Astrocyte (in vitro differentiated cells and primary cell): ENCODE data around the gene SMG5. TPM values are rescaled to one million over a fixed set of nuclear protein-coding genes. Genes with fewer than 3 reads are reported as not detected.
A peak's percentile ranks its signal among the peaks of the same experiment; 100 is the strongest.

ENCODE experiments used
- DNase-seq: peaks from one replicate; pipeline ENCODE4 v3.0.0-alpha.2; 2010; ENCODE audit warnings: low read depth
- FAIRE-seq: peaks from 2 replicates; lab custom pipeline; 2011; peaks lifted over from hg19 to GRCh38; lab: Jason Lieb, UNC
- H2AFZ ChIP-seq: 2 replicates; pipeline ENCODE4 v1.6.0; 2012; ENCODE audit warnings: low read depth, low read length, inconsistent platforms
- H3K27ac ChIP-seq: 2 replicates; pipeline ENCODE4 v1.5.1; 2011; ENCODE audit warnings: low read depth, low read length, inconsistent platforms
- H3K27me3 ChIP-seq: 2 replicates; pipeline ENCODE4 v1.6.0; 2011; ENCODE audit warnings: low read length, inconsistent platforms; ENCODE audit not compliant: insufficient read depth
- H3K36me3 ChIP-seq: 2 replicates; pipeline ENCODE4 v1.5.1; 2011; ENCODE audit warnings: low read length, inconsistent platforms; ENCODE audit not compliant: insufficient read depth
- H3K4me1 ChIP-seq: 2 replicates; pipeline ENCODE4 v1.5.1; 2011; ENCODE audit warnings: low read length, inconsistent platforms; ENCODE audit not compliant: insufficient read depth
- H3K4me2 ChIP-seq: 2 replicates; pipeline ENCODE4 v1.6.0; 2012; ENCODE audit warnings: low read length, inconsistent platforms
- H3K4me3 ChIP-seq: 2 replicates; pipeline ENCODE4 v1.5.1; 2011; ENCODE audit warnings: low read depth, mild to moderate bottlenecking, low read length, inconsistent platforms; ENCODE audit not compliant: insufficient read depth
- H3K79me2 ChIP-seq: 2 replicates; pipeline ENCODE4 v1.6.0; 2012; ENCODE audit warnings: mild to moderate bottlenecking, low read length, inconsistent platforms; ENCODE audit not compliant: insufficient read depth
- H3K9ac ChIP-seq: 2 replicates; pipeline ENCODE4 v1.6.0; 2012; ENCODE audit warnings: mild to moderate bottlenecking, low read length, inconsistent platforms
- H3K9me3 ChIP-seq: 2 replicates; pipeline ENCODE4 v1.5.1; 2012; ENCODE audit warnings: low read depth, mild to moderate bottlenecking, low read length, inconsistent platforms; ENCODE audit not compliant: insufficient read depth
- H4K20me1 ChIP-seq: 2 replicates; pipeline ENCODE4 v1.6.0; 2012; ENCODE audit warnings: low read length, inconsistent platforms; ENCODE audit not compliant: insufficient read depth
- H3K27ac Mint-ChIP-seq: one replicate; pipeline ENCODE4 v1.8.0; 2021; ENCODE audit warnings: mild to moderate bottlenecking, mixed read lengths; ENCODE audit not compliant: unreplicated experiment
- H3K27me3 Mint-ChIP-seq: one replicate; pipeline ENCODE4 v1.8.0; 2021; ENCODE audit warnings: low read depth, mixed read lengths; ENCODE audit not compliant: unreplicated experiment
- H3K36me3 Mint-ChIP-seq: one replicate; pipeline ENCODE4 v1.8.0; 2021; ENCODE audit warnings: low read depth, mixed read lengths; ENCODE audit not compliant: unreplicated experiment
- H3K4me1 Mint-ChIP-seq: one replicate; pipeline ENCODE4 v1.8.0; 2021; ENCODE audit warnings: low read depth, mixed read lengths; ENCODE audit not compliant: unreplicated experiment
- H3K4me3 Mint-ChIP-seq: one replicate; pipeline ENCODE4 v1.8.0; 2021; ENCODE audit warnings: mild to moderate bottlenecking, moderate library complexity, mixed read lengths; ENCODE audit not compliant: unreplicated experiment
- H3K9me3 Mint-ChIP-seq: one replicate; pipeline ENCODE4 v1.8.0; 2021; ENCODE audit warnings: mild to moderate bottlenecking, mixed read lengths; ENCODE audit not compliant: unreplicated experiment
- EZH2 ChIP-seq: IDR thresholded peaks from 2 replicates; pipeline ENCODE4 v1.6.1; 2012; ENCODE audit warnings: mild to moderate bottlenecking, low read length, inconsistent platforms; ENCODE audit not compliant: insufficient read depth
- total RNA-seq: library from RNA; stranded (reverse); gene quantifications from 2 replicates; pipeline ENCODE4 v1.2.1, GENCODE V29; 2021
- TF ChIP-seq, protein P1 (sequence below): IDR thresholded peaks from 2 replicates; pipeline ENCODE4 v1.5.1; 2011; ENCODE audit warnings: low read depth, mild to moderate bottlenecking, inconsistent platforms, low read length, moderate library complexity; ENCODE audit not compliant: insufficient read depth

Gene SMG5
- total RNA-seq, 1 donor from 2014 or later, result 81.4 TPM

GRCh38 chr1:156262461-156263287, 20.0 kb downstream of the SMG5 start:
- FAIRE-seq, result peak; percentile 83
- H3K4me1 Mint-ChIP-seq, result peaks cover 4% of the 10 kb centered on the region
- peak overlapping the region; percentile 42 for H3K9ac ChIP-seq
- no peak for TF ChIP-seq EZH2
- TF ChIP-seq, protein P1, sequence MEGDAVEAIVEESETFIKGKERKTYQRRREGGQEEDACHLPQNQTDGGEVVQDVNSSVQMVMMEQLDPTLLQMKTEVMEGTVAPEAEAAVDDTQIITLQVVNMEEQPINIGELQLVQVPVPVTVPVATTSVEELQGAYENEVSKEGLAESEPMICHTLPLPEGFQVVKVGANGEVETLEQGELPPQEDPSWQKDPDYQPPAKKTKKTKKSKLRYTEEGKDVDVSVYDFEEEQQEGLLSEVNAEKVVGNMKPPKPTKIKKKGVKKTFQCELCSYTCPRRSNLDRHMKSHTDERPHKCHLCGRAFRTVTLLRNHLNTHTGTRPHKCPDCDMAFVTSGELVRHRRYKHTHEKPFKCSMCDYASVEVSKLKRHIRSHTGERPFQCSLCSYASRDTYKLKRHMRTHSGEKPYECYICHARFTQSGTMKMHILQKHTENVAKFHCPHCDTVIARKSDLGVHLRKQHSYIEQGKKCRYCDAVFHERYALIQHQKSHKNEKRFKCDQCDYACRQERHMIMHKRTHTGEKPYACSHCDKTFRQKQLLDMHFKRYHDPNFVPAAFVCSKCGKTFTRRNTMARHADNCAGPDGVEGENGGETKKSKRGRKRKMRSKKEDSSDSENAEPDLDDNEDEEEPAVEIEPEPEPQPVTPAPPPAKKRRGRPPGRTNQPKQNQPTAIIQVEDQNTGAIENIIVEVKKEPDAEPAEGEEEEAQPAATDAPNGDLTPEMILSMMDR, result no peak
- H3K36me3 Mint-ChIP-seq, result peaks cover 42% of the 10 kb centered on the region
- H3K4me3 Mint-ChIP-seq, result no peak overlapping the region
- H3K4me1 ChIP-seq, result peaks cover 15% of the 10 kb centered on the region
- peaks cover 61% of the 10 kb centered on the region for H3K36me3 ChIP-seq
- H3K4me3 ChIP-seq, result no peak overlapping the region
- no peak overlapping the region for H3K27ac Mint-ChIP-seq
- H3K9me3 Mint-ChIP-seq, result no peaks in the 10 kb centered on the region
- H3K27ac ChIP-seq, result peak overlapping the region; percentile 61
- H3K27me3 ChIP-seq, result no peaks in the 10 kb centered on the region
- DNase-seq, result peak; percentile 90
- H3K9me3 ChIP-seq, result no peaks in the 10 kb centered on the region
- no peak overlapping the region for H2AFZ ChIP-seq
- peaks cover 85% of the 10 kb centered on the region for H4K20me1 ChIP-seq
- peak overlapping the region; percentile 61 for H3K4me2 ChIP-seq
- H3K27me3 Mint-ChIP-seq, result no peaks in the 10 kb centered on the region
- peaks cover 18% of the 10 kb centered on the region for H3K79me2 ChIP-seq

GRCh38 chr1:156260896-156261295, 21.7 kb downstream of the SMG5 start:
- H3K4me1 ChIP-seq, result peaks cover 15% of the 10 kb centered on the region
- Mint-ChIP-seq H3K4me1 (peaks cover 4% of the 10 kb centered on the region), H3K27me3 (no peaks in the 10 kb centered on the region), H3K9me3 (no peaks in the 10 kb centered on the region), H3K4me3 (no peak overlapping the region), H3K36me3 (peaks cover 39% of the 10 kb centered on the region), H3K27ac (no peak overlapping the region)
- no peaks in the 10 kb centered on the region for H3K9me3 ChIP-seq
- no peak overlapping the region for H3K9ac ChIP-seq
- no peaks in the 10 kb centered on the region for H3K27me3 ChIP-seq
- H3K79me2 ChIP-seq, result peaks cover 14% of the 10 kb centered on the region
- DNase-seq, result no peak
- no peak overlapping the region for H3K4me2 ChIP-seq
- H4K20me1 ChIP-seq, result peaks cover 82% of the 10 kb centered on the region
- H3K27ac ChIP-seq, result no peak overlapping the region
- no peak overlapping the region for H2AFZ ChIP-seq
- no peak overlapping the region for H3K4me3 ChIP-seq
- TF ChIP-seq, protein P1, result no peak
- no peak for TF ChIP-seq EZH2
- H3K36me3 ChIP-seq, result peaks cover 59% of the 10 kb centered on the region
- FAIRE-seq, result no peak

GRCh38 chr1:156259805-156260204, 22.8 kb downstream of the SMG5 start:
- H3K27me3 Mint-ChIP-seq, result no peaks in the 10 kb centered on the region
- FAIRE-seq (no peak), DNase-seq (no peak)
- peaks cover 34% of the 10 kb centered on the region for H3K36me3 Mint-ChIP-seq
- no peak overlapping the region for H3K4me3 Mint-ChIP-seq
- no peaks in the 10 kb centered on the region for H3K27me3 ChIP-seq
- TF ChIP-seq EZH2, result no peak
- TF ChIP-seq, protein P1, result no peak
- no peak overlapping the region for H3K4me3 ChIP-seq
- H3K4me1 ChIP-seq, result peaks cover 15% of the 10 kb centered on the region
- H2AFZ ChIP-seq, result no peak overlapping the region
- H3K36me3 ChIP-seq, result peaks cover 51% of the 10 kb centered on the region
- peaks cover 74% of the 10 kb centered on the region for H4K20me1 ChIP-seq
- no peaks in the 10 kb centered on the region for H3K9me3 ChIP-seq
- H3K9ac ChIP-seq, result no peak overlapping the region
- no peaks in the 10 kb centered on the region for H3K9me3 Mint-ChIP-seq
- peaks cover 9% of the 10 kb centered on the region for H3K79me2 ChIP-seq
- no peak overlapping the region for H3K27ac Mint-ChIP-seq
- H3K4me2 ChIP-seq, result no peak overlapping the region
- H3K27ac ChIP-seq, result no peak overlapping the region
- peaks cover 4% of the 10 kb centered on the region for H3K4me1 Mint-ChIP-seq
